HUES64 (cell line): ENCODE measurements around the gene NSL1.

Source experiments
- H3K27ac ChIP-seq: 2 replicates; pipeline ENCODE4 v1.7.0; 2013; ENCODE audit warnings: low read depth, low read length, inconsistent platforms
- H3K27me3 ChIP-seq: 2 replicates; pipeline ENCODE4 v1.6.1; 2013; ENCODE audit warnings: mild to moderate bottlenecking, low read length; ENCODE audit not compliant: insufficient read depth
- H3K36me3 ChIP-seq: 2 replicates; pipeline ENCODE4 v1.6.1; 2013; ENCODE audit warnings: mild to moderate bottlenecking, low read length; ENCODE audit not compliant: insufficient read depth
- H3K4me1 ChIP-seq: 2 replicates; pipeline ENCODE4 v1.6.1; 2013; ENCODE audit warnings: mild to moderate bottlenecking, low read length, moderate library complexity; ENCODE audit not compliant: insufficient read depth
- H3K4me3 ChIP-seq: 2 replicates; pipeline ENCODE4 v1.5.1; 2013; ENCODE audit warnings: mild to moderate bottlenecking, low read length, moderate library complexity
- H3K9ac ChIP-seq: 2 replicates; pipeline ENCODE4 v1.6.1; 2013; ENCODE audit warnings: mild to moderate bottlenecking, low read depth, low read length
- H3K9me3 ChIP-seq: 2 replicates; pipeline ENCODE4 v1.6.1; 2013; ENCODE audit warnings: low read depth, low read length; ENCODE audit not compliant: insufficient read depth
- WGBS: fragments of 150-250, 120-280 bp; methylation state at CpG from one replicate; pipeline ENCODE4 v1.1.7; 2013; ENCODE audit warnings: missing lambda C conversion rate; 5-methylcytosine and 5-hydroxymethylcytosine counted together

The NSL1 gene

GRCh38 chr1:212819726-212820125 is 28.1 kb upstream of the NSL1 start:
- no peak overlapping the region for H3K9ac ChIP-seq
- peaks cover 10% of the 10 kb centered on the region; the same call in 1 of the 2 replicates for H3K4me1 ChIP-seq
- H3K27ac ChIP-seq = no peak overlapping the region
- WGBS = 80% methylated on average over 4 of the region's 5 CpGs
- no peaks in the 10 kb centered on the region for H3K36me3 ChIP-seq
- no peaks in the 10 kb centered on the region for H3K27me3 ChIP-seq
- no peak overlapping the region for H3K4me3 ChIP-seq
- no peaks in the 10 kb centered on the region for H3K9me3 ChIP-seq

GRCh38 chr1:212816567-212817278 is 25.1 kb upstream of the NSL1 start:
- H3K4me1 ChIP-seq = peaks cover 18% of the 10 kb centered on the region; the same call in 1 of the 2 replicates
- no peaks in the 10 kb centered on the region for H3K9me3 ChIP-seq
- H3K9ac ChIP-seq = no peak overlapping the region
- 92% methylated on average over 3 of the region's 3 CpGs for WGBS
- H3K4me3 ChIP-seq = no peak overlapping the region
- H3K36me3 ChIP-seq = no peaks in the 10 kb centered on the region
- H3K27me3 ChIP-seq = no peaks in the 10 kb centered on the region
- no peak overlapping the region for H3K27ac ChIP-seq

DNA sequence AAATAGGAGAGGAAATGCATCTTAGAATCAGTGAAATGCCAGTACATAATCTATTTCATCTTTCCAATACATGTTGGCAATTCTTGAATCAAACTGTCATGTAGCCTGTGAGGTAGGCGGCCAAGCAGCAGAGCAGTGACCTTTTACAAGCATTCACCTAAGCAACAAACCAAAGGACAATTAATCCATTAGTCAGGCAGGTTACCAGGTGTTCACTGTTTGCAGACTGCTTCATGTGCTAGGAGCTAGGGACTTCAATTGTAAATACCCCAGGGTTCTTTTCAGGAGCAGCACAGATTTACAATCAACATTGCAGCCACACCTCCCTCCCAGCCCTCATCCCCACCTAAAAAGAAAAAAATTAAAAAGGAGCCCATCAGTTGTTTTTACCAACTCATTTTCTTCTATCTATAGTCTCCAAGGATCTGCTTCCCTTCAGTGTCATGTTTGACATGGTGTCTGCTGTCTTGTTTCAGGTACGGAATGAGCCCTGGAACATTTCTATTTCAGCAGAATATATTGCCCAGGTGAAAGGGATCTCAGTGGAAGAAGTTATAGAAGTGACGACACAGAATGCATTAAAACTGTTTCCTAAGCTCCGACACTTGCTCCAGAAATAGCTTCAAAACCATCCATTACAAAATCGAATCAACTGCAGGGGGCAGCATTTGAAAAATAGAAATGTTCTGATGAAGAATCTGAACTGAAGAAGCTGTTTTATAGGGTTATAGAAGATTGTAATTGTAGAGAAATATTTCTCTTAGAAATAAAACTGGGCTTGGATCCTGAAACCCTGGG is 23.2 kb upstream of the NSL1 start:
- no peaks in the 10 kb centered on the region for H3K9me3 ChIP-seq
- no peaks in the 10 kb centered on the region for H3K36me3 ChIP-seq
- peaks cover 17% of the 10 kb centered on the region; the same call in 1 of the 2 replicates for H3K4me1 ChIP-seq
- H3K27ac ChIP-seq = no peak overlapping the region
- H3K27me3 ChIP-seq = no peaks in the 10 kb centered on the region
- H3K4me3 ChIP-seq = no peak overlapping the region
- WGBS = 79% methylated on average over 5 of the region's 5 CpGs
- no peak overlapping the region for H3K9ac ChIP-seq

DNA sequence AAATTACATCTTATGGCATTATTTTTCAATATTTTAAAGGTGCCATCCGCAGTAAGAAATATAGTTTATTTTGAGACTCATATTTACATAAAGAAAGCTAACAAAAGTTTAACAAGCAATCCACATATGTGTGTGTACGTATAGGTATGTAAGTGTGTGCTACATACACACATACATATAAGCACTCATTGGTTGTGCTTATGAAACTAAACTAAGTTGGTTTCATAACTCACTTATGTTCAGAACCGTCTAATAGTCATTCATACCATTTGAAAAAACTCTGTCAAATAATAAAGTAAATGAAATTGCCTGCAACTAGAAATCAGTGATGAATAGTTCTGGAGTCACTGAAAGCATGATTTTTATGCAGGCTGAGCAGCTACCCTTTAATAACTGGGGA is 14.2 kb upstream of the NSL1 start:
- no peaks in the 10 kb centered on the region for H3K27me3 ChIP-seq
- WGBS = no CpG with 5 or more reads among the region's 3 CpGs
- H3K9ac ChIP-seq = no peak overlapping the region
- no peak overlapping the region for H3K4me3 ChIP-seq
- no peaks in the 10 kb centered on the region; the same call in 1 of the 2 replicates for H3K4me1 ChIP-seq
- H3K36me3 ChIP-seq = peaks cover 46% of the 10 kb centered on the region
- H3K27ac ChIP-seq = no peak overlapping the region
- no peaks in the 10 kb centered on the region for H3K9me3 ChIP-seq

DNA sequence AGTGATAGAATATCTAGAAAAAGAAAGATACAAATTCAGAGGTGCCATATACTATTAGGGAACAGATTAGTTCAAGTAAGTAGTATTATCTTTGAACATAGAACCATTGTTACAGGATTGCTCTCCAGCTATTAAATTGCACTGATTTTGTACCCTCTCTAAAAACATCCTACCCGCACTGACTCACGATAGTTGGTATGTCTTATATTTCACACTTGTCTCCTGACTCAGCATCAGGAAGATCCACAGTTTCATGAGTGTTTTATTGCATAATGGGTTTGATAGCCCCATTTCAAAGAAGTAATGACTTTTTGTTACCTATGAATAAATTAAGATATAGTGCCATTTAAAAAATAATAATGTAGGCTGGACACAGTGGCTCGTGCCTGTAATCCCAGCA is 6.1 kb upstream of the NSL1 start:
- H3K4me3 ChIP-seq = no peak overlapping the region
- no peaks in the 10 kb centered on the region for H3K27me3 ChIP-seq

GRCh38 chr1:212794561-212795014 is 3.0 kb upstream of the NSL1 start:
- 91% methylated on average over 1 of the region's 1 CpG for WGBS

More for the DNA sequence above, 6.1 kb upstream of the NSL1 start:
- WGBS = 92% methylated on average over 3 of the region's 3 CpGs
- H3K9ac ChIP-seq = no peak overlapping the region
- H3K36me3 ChIP-seq = peaks cover 56% of the 10 kb centered on the region
- H3K4me1 ChIP-seq = no peaks in the 10 kb centered on the region; the same call in 1 of the 2 replicates
- no peaks in the 10 kb centered on the region for H3K9me3 ChIP-seq
- H3K27ac ChIP-seq = no peak overlapping the region

DNA sequence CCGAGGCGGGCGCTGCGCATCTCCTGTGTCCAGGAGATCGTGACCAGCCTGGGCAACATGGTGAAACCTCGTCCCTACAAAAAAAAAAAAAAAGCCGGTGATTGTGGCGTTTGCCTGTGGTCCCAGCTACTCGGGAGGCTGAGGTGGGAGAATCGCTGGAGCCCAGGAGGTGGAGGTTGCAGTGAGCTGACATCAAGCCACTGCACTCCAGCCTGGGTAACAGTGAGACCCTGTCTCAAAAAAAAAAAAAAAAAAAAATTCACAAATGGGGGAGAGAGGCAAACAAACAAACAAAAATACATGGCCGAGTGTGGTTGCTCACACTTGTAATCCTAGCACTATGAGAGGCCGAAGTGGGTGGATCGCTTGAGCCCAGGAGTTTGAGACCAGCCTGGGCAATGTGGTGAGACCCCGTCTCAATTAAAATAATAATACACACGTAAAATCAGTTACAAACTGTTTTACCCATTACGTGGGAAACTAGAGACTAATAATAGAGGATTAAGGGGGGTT is 875 bp upstream of the NSL1 start:
- Histone ChIP-seq H3K4me3 (peak overlapping the region; percentile 90), H3K4me1 (0 out of 2 replicates have a peak, but pooled peaks cover 3% of the 10 kb centered on the region), H3K27ac (peak overlapping the region; percentile 69; the same call in 1 of the 2 replicates), H3K9ac (peak overlapping the region; percentile 79), H3K27me3 (no peaks in the 10 kb centered on the region), H3K9me3 (no peaks in the 10 kb centered on the region), H3K36me3 (peaks cover 23% of the 10 kb centered on the region)
- WGBS = 31% methylated on average over 15 of the region's 16 CpGs

More at GRCh38 chr1:212794561-212795014, 3.0 kb upstream of the NSL1 start:
- Histone ChIP-seq H3K36me3 (peaks cover 37% of the 10 kb centered on the region), H3K27ac (no peak overlapping the region), H3K9ac (no peak overlapping the region), H3K9me3 (no peaks in the 10 kb centered on the region), H3K4me3 (no peak overlapping the region), H3K4me1 (0 out of 2 replicates have a peak, but pooled peaks cover 3% of the 10 kb centered on the region), H3K27me3 (no peaks in the 10 kb centered on the region)

DNA sequence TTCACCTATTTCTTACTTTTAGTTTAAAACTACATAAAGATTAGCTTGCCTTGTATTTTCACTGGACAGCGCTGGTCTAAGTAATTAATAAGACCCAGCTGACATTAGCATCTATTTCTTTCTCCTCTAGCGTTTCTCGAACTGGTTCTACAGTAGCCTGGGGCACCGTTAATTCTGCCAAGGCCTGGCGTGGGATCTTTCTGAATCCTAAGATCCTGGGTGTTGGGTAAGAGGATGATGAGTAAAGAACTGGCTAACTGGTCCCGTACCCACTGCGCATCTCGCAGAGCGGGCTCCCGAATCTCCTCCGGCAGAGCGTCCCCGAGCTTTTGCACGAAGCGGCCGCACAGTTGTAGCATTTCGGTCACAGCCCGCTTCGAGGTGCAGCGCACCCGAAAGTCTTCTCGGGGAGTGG is 309 bp downstream of the NSL1 start:
- WGBS = under 1% methylated on average over 22 of the region's 22 CpGs
- H3K9ac ChIP-seq = peak overlapping the region; percentile 91

DNA sequence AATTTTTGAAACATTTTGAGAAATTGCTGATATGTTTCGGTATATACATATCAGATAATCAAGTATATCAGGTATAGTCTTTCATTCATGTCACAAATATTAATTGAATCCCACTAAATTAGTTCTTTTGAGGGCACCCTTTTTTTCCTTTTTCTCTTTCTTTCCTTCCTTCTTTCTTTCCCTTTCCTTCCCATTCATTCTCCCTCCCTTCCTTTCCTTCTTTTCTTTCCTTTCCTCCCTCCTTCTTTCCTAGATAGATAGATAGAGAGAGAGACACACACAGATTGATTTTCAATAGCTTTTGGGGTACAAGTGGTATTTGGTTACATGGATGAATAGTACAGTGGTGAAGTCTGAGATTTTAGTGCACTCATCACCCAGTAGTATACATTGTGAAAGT is 5.7 kb downstream of the NSL1 start:
- peaks cover 69% of the 10 kb centered on the region for H3K36me3 ChIP-seq
- no CpG with 5 or more reads among the region's 1 CpG for WGBS

More for the DNA sequence above, 309 bp downstream of the NSL1 start:
- Histone ChIP-seq H3K4me3 (peak overlapping the region; percentile 90), H3K36me3 (peaks cover 24% of the 10 kb centered on the region), H3K9me3 (no peaks in the 10 kb centered on the region), H3K27me3 (no peaks in the 10 kb centered on the region), H3K4me1 (0 out of 2 replicates have a peak, but pooled peaks cover 3% of the 10 kb centered on the region), H3K27ac (peak overlapping the region; percentile 75)

GRCh38 chr1:212783976-212784375 is 7.6 kb downstream of the NSL1 start:
- Histone ChIP-seq H3K4me3 (no peak overlapping the region), H3K4me1 (no peaks in the 10 kb centered on the region), H3K27me3 (no peaks in the 10 kb centered on the region), H3K27ac (no peak overlapping the region), H3K36me3 (peaks cover 76% of the 10 kb centered on the region), H3K9ac (no peak overlapping the region), H3K9me3 (peaks cover 11% of the 10 kb centered on the region)
- WGBS = no CpG with 5 or more reads among the region's 1 CpG

More for the DNA sequence above, 5.7 kb downstream of the NSL1 start:
- Histone ChIP-seq H3K4me3 (no peak overlapping the region), H3K27ac (no peak overlapping the region), H3K27me3 (no peaks in the 10 kb centered on the region), H3K9ac (no peak overlapping the region), H3K9me3 (peaks cover 6% of the 10 kb centered on the region), H3K4me1 (0 out of 2 replicates have a peak, but pooled peaks cover 3% of the 10 kb centered on the region)
